SK-N-SH (cell line): ENCODE data around the gene SRGAP2B.
"Not testable (repeated sequence)": the region's sequence is repeated elsewhere in the genome, so short reads cannot be mapped to it uniquely, and the experiment has no call there.

Experiments used
- FOXM1 ChIP-seq: IDR thresholded peaks from 2 replicates; pipeline ENCODE4 v1.4.0; 2012; ENCODE audit warnings: low read depth, mild to moderate bottlenecking
- GATA2 ChIP-seq: sonication (generic); formaldehyde crosslinking; IDR thresholded peaks from 2 replicates; pipeline ENCODE4 v1.5.0; 2020; ENCODE audit warnings: mild to moderate bottlenecking, missing genetic modification reagents
- POLR2AphosphoS5 ChIP-seq: IDR thresholded peaks from 2 replicates; pipeline ENCODE4 v1.6.1; 2012; ENCODE audit warnings: low read depth, low read length
- RAD21 ChIP-seq: IDR thresholded peaks from 2 replicates; pipeline ENCODE4 v1.6.1; 2012; ENCODE audit warnings: mild to moderate bottlenecking, low read length
- SMC3 ChIP-seq: IDR thresholded peaks from 2 replicates; pipeline ENCODE4 v1.6.1; 2012; ENCODE audit warnings: low read depth, low read length, improper control_type of control experiment
- TF ChIP-seq, protein P1 (sequence below): fragments of 200-600 bp; sonication (generic); IDR thresholded peaks from 2 replicates; pipeline ENCODE4 v1.6.1; 2017; ENCODE audit warnings: antibody characterized with exemption, mild to moderate bottlenecking, moderate library complexity
- TF ChIP-seq, protein P2 (sequence below): fragments of 150-350 bp; IDR thresholded peaks from 2 replicates; pipeline ENCODE4 v1.6.1; 2017; ENCODE audit warnings: antibody characterized with exemption, low read length, low read depth, borderline replicate concordance
- TF ChIP-seq, protein P3 (sequence below): IDR thresholded peaks from 2 replicates; pipeline ENCODE4 v1.6.1; 2012; ENCODE audit warnings: mild to moderate bottlenecking, low read depth, low read length, moderate library complexity

DNA sequence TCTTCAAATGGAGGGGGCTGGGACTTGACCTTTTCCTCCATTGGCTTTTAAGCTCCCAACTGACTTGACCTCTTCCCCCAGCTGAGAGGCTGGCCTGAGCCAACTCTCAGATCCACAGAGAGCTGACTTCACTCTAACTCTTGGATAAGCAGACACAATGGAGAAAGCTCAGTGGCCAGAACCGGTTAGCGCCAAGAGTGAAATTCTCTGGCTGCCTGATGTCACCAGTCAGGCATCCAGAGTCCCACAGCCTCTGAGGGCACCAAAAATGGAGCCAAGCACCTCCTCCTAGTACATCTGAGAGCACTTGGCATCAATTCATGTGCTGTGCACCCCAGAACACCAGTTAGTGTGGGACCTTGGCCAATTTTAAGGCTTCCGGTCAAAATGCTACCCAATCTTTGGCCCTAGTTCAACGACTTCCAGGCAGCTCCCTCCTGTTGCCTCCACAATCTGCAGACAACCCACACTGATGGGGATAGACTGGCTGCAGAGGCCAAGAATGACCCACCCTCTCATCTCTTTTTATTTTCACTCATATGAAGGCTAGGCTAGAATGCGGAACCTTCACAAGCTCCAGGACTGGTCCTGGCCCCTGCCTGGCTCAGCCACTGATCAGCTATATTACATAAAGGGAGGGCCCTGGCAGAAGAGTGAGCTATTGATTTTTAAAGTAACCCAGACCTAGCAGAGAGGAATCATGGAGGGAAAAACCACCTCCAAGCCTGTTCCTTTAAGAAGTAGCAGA lies 200.5 kb downstream of the SRGAP2B start:
- TF ChIP-seq, protein P1, sequence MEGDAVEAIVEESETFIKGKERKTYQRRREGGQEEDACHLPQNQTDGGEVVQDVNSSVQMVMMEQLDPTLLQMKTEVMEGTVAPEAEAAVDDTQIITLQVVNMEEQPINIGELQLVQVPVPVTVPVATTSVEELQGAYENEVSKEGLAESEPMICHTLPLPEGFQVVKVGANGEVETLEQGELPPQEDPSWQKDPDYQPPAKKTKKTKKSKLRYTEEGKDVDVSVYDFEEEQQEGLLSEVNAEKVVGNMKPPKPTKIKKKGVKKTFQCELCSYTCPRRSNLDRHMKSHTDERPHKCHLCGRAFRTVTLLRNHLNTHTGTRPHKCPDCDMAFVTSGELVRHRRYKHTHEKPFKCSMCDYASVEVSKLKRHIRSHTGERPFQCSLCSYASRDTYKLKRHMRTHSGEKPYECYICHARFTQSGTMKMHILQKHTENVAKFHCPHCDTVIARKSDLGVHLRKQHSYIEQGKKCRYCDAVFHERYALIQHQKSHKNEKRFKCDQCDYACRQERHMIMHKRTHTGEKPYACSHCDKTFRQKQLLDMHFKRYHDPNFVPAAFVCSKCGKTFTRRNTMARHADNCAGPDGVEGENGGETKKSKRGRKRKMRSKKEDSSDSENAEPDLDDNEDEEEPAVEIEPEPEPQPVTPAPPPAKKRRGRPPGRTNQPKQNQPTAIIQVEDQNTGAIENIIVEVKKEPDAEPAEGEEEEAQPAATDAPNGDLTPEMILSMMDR: not testable (repeated sequence)
- TF ChIP-seq, protein P2, sequence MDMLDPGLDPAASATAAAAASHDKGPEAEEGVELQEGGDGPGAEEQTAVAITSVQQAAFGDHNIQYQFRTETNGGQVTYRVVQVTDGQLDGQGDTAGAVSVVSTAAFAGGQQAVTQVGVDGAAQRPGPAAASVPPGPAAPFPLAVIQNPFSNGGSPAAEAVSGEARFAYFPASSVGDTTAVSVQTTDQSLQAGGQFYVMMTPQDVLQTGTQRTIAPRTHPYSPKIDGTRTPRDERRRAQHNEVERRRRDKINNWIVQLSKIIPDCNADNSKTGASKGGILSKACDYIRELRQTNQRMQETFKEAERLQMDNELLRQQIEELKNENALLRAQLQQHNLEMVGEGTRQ: not testable (repeated sequence)
- not testable (repeated sequence) for TF ChIP-seq FOXM1; SMC3; GATA2 (CRISPR knock-in tag); RAD21; POLR2AphosphoS5
- TF ChIP-seq, protein P3, sequence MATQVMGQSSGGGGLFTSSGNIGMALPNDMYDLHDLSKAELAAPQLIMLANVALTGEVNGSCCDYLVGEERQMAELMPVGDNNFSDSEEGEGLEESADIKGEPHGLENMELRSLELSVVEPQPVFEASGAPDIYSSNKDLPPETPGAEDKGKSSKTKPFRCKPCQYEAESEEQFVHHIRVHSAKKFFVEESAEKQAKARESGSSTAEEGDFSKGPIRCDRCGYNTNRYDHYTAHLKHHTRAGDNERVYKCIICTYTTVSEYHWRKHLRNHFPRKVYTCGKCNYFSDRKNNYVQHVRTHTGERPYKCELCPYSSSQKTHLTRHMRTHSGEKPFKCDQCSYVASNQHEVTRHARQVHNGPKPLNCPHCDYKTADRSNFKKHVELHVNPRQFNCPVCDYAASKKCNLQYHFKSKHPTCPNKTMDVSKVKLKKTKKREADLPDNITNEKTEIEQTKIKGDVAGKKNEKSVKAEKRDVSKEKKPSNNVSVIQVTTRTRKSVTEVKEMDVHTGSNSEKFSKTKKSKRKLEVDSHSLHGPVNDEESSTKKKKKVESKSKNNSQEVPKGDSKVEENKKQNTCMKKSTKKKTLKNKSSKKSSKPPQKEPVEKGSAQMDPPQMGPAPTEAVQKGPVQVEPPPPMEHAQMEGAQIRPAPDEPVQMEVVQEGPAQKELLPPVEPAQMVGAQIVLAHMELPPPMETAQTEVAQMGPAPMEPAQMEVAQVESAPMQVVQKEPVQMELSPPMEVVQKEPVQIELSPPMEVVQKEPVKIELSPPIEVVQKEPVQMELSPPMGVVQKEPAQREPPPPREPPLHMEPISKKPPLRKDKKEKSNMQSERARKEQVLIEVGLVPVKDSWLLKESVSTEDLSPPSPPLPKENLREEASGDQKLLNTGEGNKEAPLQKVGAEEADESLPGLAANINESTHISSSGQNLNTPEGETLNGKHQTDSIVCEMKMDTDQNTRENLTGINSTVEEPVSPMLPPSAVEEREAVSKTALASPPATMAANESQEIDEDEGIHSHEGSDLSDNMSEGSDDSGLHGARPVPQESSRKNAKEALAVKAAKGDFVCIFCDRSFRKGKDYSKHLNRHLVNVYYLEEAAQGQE: not testable (repeated sequence)
